Smooth muscle cell of the brain vasculature (primary cell): Measurements from ENCODE around the gene ARAP1.

ENCODE experiments used
- DNase-seq: peaks from one replicate; pipeline ENCODE4 v3.0.0-alpha.2; 2012; ENCODE audit warnings: low read depth, low spot score

The ARAP1 gene

DNA sequence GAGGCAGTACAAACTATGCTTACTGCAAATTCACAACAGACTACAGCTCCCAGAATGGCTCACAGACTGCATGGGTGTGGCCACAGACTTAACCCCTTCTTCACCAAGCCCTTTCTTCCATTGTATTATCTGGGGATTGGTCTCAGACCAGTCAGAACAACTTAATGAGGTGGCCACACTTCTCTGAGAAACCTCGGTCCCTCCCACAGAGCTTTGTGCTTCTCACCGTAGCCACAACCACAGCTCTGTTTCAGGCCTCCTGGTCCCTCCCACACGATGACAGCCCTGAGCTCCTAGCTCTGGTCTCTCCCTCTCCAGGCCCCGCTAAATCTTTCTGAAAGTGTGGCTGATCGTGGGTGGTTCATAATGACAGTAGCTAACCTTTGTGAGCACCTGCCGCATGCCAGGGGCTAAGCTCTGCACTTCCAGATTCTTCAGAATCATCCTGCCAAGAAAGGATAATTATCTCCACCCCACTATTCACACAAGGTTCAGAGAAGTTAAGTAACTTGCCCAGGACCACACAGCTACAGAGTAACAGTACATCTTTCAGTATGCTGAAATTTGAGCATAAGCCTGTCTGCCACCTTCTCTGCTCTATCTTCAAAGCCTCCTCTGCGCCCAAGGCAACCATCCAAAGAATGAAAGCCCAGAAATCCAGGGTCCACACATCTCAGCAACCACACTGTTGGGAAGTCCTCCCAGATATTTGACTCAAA is 83.4 kb downstream of the ARAP1 start:
- DNase-seq: no peak

DNA sequence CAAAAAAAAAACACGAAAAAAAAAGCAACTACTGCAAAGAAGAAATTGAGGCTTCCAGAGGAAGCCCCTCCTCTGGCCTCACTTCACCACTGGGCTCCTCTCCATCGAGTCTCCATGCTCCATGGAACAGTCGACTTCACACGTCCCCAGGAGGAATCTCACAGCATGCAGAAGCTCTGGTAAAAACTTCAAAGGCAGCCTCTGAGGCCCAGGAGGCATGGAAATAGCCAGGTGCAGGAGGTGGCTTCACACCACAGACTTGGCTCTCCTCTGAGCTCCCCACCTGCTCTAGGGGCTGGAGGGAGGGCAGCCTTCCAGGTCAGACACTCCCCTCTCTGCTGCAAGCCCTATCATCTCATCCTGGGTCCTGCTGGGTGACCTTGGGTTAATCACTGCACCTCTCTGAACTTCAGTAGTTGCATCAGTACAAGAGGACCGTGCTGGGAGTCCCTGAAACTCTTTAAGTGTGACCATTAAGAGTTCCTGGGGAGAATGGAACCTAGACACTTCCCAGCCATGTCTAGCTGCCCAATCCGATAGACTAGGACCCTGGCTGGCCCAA is 86.2 kb downstream of the ARAP1 start:
- DNase-seq: no peak

DNA sequence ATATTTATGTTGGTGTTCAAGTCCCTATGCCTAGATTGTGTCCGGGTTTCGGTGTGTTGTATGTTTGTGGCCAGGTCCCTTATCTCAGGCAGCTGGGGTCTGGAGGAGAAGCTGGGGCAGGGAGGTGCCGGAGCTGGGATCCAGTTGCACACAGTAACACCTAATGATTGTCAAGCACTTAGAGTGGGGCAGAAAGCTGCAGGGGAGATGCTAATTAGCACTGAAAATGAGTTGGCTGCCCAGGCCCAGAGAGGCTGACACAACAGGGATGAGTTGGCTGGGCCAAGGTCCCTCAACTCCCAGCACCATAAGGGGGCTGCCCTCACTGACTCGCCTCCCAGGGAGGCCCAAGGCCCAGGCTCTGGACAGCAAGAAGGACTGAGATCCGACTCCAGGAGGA is 90.2 kb downstream of the ARAP1 start:
- no peak for DNase-seq

DNA sequence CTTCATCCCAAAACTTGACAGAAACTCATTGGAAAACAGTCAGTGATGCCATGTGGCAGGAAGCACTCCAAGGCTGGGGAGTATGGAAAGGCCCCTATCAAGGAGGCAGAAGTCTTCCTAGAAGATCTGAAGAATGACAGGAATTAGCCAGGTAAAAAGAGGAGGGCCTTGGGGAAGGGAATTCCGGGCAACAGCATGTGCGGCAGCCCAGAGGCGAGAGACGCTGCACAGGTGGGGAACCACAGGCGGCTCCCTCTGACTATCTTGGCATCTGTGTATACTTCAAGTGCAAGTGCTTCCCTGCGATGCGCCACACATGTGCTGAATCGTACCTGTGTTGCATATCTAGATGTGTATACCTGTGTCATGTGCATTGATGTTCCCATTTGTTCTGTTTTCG is 90.7 kb downstream of the ARAP1 start:
- DNase-seq: no peak

DNA sequence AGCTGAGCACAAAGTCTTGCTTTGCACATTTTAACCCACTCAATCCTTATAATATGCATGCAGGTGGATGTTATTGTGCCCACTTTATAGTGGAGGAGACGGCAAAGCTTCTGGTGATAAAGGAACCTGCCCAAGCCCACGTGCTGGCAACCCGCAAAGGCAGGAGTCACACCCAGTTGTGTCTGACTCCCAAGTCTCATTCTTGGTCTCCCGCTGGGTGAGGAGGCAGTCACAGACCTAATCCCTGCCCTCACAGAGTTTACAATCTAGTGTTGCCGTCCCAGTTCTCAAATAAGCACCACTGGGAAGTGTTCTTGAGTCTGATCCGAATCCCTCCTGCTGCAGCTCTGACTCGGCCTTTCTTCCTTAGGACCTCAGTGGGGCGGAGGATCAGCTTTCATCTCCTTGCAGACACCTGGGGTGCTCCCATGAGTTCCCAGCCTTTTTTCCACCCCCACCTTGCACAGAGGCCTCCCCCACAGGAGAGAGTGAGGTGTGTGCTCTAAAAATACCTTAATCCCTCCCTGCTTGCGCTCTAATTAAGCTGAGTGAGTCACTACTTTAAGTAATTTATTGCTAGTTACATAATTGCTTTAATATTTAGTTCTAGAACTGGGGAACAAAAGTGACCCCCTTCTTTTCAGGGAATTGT is 93.1 kb downstream of the ARAP1 start:
- DNase-seq: no peak

DNA sequence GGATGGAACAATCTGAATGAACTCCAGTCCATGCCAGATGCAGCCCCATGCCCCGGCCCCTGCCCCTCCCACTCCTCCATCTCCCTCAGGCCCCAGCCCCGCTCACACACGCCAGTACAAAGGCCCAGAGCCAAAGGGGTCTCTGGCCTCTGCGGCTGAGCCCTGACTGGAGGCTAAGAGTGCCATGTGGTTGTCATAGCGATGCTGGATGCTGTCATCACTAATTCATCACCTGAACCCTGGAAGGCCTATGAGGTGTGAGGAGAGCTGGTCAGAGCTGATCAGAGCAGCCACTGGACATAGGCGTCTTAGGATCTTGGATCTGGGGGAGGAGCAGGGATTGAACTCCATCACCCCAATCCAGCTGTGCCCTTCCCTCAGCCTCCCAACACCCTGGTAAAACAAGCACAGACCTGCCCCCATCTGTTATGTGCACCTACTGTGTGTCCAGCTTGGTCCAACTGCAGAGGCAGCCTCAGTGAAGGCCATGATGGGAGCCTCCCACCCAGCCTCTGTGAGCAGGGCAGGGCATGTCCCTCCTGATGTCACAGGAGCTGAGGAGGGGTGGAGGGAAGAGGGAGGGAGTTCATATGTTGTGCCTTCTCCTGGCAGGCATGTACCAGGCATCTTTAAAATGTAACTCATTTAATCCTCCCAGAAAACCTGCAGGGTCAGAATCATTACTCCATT is 94.7 kb downstream of the ARAP1 start:
- no peak for DNase-seq

DNA sequence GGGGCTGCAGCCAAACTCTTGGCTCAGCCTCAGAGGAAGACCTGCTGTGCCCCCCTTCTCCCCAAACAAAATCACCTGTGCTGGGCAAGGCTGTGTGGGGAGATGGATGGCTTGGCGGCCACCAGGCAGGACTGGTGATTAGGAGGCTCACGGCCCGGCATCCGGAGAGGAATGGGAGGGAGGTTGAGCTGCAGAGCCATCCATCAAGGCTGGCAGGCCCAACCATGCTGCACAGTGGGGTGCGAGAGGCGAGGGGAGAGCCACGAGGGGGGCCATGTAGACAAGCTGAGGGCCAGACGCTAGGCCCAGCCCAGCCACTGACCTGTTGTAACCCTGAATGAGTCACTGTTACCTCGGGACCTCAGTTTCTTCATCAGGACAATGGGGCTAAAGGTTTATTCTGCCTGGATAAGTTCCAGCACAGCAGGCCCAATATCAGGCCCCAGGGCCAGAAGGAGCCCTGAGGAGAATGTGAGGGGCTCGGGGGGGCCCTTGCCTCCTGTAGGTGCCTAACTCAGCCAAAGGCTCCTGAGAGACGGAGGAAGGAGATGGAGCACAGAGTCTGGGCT is 96.2 kb downstream of the ARAP1 start:
- no peak for DNase-seq

DNA sequence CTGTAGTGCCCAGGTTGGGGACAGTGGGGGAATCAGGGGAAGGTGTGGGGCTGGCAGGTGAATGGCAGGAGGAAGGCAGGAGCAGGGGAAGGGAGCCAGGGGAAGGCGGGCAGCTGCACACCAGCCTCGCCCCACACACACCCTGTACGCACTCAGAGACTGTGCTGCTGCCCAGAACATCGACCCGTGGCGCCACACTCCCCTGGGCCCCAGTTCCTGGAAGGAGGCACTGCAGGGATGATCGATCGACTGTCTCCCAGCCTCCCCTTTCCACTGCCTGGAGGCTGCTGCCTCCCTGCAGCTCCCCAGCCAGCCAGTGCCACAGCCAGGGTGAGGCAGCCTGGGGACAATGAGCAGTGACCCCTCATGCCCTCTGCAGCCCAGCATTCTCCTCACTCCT is 97.2 kb downstream of the ARAP1 start:
- no peak for DNase-seq

DNA sequence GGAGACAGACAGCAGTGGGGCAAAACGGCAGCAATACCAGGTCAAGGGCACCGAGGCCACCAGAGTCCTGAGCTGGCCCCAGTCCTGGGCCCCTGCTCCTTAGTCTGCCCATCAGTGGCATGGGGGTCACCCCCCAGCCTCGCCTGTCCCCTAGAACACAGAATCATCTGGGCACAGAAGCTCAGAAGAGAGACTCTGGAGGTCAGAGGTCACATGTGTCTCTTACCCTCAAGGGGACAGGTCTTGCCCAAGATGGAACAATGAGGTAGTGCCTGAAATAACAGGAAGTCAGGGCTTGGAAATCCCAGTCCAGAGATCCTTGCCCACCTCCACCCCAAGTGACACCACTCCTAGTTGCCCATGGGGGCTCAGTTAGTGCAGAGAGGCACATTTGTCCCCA is 98.6 kb downstream of the ARAP1 start:
- DNase-seq: no peak

DNA sequence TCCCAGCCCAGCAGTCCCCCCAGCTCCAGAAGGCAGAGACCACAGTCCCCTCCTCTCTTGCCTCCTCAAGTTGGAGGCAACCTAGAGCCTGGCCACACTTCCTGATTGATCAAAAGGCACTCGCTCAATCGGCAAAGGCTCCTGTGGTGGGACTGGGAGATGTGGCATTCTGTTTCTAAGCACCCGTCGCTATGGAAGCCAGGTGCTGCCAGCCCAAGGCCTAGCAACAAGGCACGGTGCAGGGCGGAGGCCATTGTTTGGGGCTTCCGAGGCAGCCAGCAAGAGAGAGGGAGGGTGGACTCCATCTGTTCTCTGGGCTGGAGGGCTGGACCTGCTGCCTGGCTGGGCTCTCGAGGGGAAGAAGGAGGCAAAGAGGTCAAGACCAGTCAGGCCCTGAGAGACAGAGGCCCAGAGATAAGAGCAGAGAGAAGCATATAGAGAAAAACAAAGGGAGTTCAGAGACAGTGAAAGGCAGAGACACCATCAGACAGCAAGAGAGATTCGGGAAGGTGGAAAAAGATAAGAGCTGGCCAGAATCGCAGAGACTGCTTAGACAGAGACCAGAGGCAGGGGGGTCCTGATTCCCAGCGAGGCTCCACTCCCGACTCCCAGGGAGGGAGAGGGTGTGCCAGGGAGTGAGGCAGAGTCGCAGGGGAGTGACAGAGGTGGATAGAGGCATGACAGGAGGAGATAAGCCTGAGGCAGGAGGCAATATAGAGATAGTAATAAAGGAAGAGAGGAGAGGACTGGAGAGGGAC is 99.2 kb downstream of the ARAP1 start:
- no peak for DNase-seq

DNA sequence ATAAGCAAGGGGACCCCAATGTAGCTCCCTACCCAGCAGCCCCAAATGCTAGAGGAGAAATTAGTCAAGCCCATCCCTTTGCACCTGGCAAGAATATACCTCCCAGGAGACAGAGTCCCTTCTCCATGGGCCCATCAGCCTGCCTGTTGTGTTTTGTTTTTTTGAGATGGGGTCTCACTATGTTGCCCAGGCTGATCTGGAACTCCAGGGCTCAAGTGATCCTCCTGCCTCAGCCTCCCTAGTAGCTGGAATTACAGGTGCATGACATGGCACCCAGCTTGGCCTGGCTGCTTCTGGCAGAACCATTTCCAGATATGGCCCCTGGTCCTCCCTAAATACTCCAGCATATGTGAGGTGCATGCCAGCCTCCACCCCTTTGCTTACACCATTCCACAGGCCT is 100.1 kb downstream of the ARAP1 start:
- DNase-seq: no peak

DNA sequence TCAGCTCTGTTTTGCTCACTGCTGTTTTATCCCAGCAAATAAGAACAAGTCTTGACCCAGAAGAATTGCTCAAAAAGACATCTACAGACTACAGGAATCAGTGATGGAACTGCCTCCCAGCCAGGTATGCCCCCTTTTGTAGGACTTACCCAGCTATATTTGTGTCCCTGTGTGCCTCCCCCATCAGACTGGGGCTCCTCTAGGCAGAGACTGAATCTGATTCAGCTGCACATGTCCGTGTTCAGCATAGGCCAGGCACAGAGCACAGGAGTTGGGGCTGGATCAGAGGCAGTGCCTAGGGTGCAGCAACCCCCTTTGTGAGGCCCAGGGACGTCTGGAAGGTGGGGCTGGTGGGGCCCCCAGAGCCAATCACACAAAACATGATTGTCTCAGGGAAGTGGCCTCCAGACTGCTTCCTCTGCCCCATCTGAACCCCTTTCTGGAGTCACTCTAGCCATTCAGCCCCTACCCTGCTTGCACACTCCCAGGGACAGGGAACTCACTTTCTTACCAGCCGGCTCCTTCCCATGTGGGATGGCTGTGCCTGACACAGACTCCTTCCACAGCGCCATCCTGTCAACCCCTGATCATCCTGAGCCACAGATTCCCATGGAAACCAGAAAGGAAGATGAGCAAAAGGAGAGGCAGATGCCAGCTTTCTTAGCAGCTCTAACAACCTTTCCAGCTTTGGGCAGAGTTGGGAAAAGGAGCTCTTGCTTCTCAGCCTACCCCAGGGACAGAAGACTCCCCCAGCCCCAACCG is 102.8 kb downstream of the ARAP1 start:
- DNase-seq: no peak

DNA sequence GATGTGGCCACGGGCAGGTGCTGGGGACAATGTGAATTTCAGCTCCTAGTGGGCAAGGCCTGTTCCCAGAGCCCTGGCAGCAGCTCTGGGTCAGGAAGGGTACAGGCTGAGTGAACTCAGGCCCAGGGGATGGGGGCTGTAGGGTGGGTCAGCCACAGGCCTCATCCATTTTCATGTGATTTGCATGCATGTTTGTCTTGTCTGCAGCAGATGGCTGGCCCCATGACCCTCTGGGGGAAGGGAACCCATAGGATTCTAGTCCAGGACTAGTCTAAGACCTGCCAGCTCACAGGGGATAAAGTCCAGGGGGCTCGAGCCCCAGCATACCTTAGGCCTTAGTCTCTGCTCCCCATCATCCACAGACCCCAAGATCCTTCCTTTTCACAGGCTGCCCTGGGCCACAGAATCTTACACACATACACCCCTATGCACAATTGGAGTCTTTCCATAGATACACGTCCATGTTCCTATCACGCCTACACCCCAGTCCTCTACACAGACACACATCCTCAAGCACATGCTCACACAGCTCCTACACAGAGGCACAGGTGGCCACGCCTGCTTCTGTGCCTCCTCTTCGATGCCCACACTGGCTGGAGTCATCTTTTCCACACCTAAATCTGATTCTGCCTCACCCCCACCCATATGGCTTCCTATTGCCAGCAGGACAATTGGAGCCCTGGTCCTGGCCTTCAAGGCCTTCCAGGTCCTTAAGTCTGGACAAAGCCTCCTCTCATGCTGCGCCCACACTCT is 103.6 kb downstream of the ARAP1 start:
- no peak for DNase-seq

DNA sequence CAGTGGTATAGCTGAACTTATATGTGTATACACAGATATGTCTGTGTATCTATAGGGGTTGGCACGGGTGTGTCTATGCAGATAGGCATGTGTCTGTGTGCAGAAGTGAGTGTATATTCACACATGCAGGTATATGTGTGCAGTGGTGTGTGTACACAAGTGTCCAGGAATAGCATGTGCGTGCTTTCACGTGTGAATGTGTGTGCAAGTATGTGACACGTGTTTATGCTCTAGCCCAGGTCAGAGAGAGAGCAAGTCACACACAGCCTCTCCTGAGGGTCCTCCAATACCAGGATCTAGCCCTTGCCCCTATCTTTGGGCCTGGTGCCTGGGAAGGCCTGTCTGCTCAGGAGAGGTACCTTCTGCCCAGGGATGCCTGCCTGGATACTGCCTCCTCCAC is 104.3 kb downstream of the ARAP1 start:
- no peak for DNase-seq

DNA sequence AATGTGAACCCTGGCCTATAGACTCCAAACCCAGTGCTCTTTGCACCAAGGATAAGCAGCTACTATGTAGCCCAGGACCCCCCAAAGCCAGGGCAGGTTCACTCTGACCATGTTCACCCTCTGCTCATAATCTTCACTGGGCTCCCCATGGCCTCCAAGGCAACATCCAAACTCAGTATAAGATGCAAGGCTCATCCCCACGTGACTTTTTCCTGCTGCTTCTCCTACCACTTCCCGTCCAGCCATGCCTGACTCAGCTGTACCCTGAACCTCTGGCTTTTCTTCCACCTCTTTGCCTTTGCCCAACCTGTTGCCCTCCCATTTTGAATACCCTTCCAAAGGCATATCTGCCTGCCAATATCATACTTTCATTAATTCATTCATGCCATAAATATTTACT is 105.7 kb downstream of the ARAP1 start:
- no peak for DNase-seq

DNA sequence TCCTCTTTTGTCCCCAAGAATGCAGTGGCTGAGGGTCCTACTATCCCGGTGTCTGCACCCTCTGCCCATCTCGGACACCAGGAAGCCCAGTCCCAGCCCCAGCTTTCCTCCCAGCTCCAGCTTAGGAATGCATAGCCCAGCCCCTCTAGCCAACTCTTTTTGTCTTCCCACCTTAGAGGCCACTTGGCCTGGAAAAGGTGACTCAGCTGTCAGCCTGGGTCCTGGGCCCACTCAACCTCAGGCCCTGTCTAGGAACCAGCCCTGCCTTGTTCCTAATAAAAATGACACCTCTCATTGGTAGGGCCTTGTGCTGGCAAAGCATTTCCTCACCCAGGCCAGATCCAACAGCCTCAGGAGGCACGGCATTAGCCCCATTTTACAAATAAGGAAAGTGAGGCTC is 106.2 kb downstream of the ARAP1 start:
- DNase-seq: no peak

DNA sequence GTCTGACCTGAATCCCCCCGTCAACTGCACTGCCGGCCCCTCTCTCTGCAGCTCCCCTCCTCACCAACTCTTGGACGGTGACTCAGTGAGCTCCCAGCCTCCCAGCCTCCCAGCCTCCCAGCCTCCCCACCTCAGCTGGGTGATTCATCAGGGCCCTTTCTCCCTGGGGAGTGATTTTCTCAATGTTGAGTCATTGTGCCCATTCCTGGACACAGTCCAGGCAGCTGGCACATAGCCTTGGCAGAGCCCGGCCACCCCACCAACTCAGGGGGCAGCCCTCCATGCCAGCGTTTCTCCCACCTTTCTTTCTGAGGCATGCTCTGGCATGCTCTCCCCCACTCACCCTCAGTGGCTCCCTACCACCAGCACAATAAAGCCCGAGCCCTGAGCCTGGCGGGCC is 108.7 kb downstream of the ARAP1 start:
- no peak for DNase-seq

DNA sequence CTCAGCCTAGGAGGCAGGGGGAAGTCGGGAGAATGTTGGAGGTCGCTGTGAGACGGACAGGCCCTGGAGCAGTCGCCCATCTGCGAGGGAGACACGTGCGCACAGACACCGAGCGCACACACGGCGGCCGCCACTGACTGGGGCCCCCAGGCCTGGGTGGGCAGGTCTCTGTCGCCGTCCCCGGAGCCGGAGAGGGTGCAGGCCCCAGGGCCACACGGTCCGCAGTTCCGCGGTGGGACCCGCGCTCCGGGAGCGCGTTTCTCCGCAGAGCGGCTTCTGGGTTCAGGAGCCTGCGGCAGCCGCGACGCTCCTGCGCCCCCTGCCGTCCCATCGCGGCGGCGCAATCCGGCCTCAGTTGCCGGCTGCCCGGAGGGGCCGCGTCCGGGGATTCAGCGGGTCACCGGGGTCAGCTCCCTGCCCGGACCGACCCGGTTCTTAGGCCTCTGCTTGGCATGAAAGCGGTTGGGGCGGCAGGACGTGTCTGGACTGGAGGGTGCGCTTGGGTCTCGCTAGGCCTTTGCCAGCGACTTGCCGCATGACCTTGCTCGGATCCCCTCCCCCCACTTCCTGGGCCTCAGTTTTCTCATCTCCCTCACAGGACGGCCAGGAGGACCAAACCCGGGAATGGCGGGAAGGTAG is 109.2 kb downstream of the ARAP1 start:
- DNase-seq: no peak

DNA sequence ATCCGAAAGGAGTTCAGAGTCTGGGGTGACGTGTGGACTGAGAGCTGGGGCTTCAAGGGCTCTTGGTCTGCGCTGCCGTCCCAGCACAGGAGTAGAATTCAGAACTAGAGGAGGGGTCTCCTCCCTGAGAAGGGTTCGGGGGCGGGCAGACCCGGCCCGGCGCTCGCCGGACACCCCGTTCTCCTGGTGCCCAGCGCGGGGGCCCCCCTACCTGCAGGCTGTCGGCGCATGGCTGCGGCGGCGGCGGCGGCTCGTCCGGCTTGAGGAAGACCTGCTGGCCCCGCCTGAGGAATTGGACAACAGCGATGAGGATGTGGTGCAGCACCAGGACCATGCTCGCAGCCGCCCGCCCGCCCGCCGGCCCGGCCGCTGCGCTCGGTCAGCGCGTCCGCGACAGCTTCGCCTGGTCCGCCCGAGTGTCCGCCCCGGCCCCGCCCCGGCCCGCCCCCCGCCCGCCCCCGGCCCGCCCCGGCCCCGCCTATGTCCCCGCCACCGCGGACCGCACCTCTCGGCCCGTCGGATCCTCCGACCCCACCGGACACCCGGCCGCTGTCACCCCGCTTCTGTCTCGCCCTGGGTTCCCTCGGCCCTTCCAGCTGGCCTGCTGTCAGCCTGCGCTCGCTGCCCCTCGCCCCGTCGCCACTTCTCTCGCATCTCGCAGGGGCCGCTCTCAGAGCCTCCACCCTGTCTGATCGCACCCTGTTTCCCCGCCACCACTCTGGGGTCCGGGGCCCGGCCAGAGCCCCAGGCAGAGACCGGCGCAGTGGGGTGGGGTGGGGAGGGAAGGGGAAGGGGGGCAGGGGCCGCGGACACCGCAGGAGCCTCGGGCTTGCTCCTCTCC is 109.9 kb downstream of the ARAP1 start:
- DNase-seq: no peak
